ENCODE measurements around the gene HHAT. TPM values are rescaled to one million over a fixed set of nuclear protein-coding genes. Genes with fewer than 3 reads are reported as not detected.

HHAT gene
- total and polyA plus RNA-seq, 2 donors (not counting 3 experiments of a cell fraction or from before 2014, with no cell fraction given): 2.4 to 4.3 TPM

DNA sequence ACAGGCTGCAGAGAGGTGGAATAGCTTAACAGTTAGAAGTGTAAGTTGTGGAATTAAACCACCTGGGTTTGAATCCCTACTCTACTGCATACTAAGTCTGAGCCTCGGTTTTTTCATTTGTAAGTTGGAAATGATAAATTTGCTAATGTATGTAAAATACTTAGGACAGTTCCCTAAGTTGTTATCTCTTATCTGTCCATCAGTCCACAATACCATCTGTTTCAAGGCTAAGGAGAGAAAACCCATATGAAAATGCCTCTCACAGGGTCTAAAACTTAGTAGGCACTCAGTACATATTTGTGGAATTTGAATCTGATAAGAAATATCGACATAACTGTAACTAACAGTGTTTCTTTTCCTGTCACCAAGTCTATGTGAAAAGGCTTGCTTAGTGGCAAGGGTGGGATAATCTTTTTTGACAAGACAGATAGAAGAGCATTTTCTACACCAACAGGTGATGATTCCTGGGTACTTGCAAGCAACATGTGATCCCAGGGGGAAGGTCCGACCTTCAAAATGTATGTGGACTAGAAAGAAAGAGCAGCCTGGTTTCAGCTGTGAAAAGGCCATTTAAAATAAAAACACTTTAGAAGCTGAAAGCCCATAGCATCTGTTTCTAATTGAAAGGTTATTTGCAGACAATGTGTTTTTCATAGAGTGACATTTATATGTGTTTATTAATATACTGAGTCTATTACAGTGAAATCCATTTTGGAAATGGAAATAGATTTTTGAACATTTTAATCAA, 202.9 kb downstream of the HHAT start:
- dilution Hi-C loops (cut with MboI; ENCODE audit: extremely low pct_ligation_motif_present, low sequenced_read_pairs) (no loop called here), intact Hi-C loops (cut with micrococcal nuclease) (no loop called here)
- H3K36me3 ChIP-seq (ENCODE audit: control insufficient read depth in 2 of 2, extremely low read depth in 1 of 2, insufficient read depth in 2 of 2, low read length in 2 of 2): no peaks in the 10 kb centered on the region
- ChIA-PET CTCF (no interaction called here), POLR2A (no interaction called here)
- H3K27ac ChIP-seq (ENCODE audit: insufficient read depth, low read depth, low read length): no peak overlapping the region
- H3K9me1 ChIP-seq (replicated peaks; ENCODE audit: control insufficient read depth, extremely low read depth, insufficient read depth, low read length): no peaks in the 10 kb centered on the region
- no peak overlapping the region for H3K4me2 ChIP-seq (ENCODE audit: insufficient read depth, low read length)
- H3K4me3 ChIP-seq (replicated peaks in 1 of 3; ENCODE audit: insufficient read depth in 1 of 3, low read depth in 1 of 3, low read length in 3 of 3): no peak overlapping the region
- no peaks in the 10 kb centered on the region for H3K27me3 ChIP-seq (ENCODE audit: control insufficient read depth in 2 of 2, insufficient read depth in 2 of 2, low read length in 2 of 2)
- no peaks in the 10 kb centered on the region for H3K9me3 ChIP-seq (replicated peaks; ENCODE audit: control insufficient read depth, insufficient read depth, low read length)
- no peak for FAIRE-seq
- H3K4me1 ChIP-seq (ENCODE audit: control insufficient read depth, extremely low read depth, insufficient read depth, low read length): no peaks in the 10 kb centered on the region
- no TSS peak for BruUV-seq (replicated peaks)
- DNase-seq (ENCODE audit: low read depth, low spot score): no peak
- TF ChIP-seq POLR2AphosphoS5 (IDR thresholded peaks at IDR 0.05; ENCODE audit: insufficient read depth, low read depth, low read length) (no peak), MAX (IDR thresholded peaks at IDR 0.05; ENCODE audit: insufficient read depth, insufficient read length) (no peak), JUN (IDR thresholded peaks at IDR 0.05; ENCODE audit: borderline replicate concordance, insufficient read depth, insufficient read length, low read depth) (no peak), EZH2 (IDR thresholded peaks at IDR 0.05; ENCODE audit: borderline replicate concordance, low read depth, low read length, severe bottlenecking) (no peak), GATA2 (IDR thresholded peaks at IDR 0.05; ENCODE audit: insufficient read depth, insufficient read length, low read depth, low read length) (no peak), FOS (IDR thresholded peaks at IDR 0.05; ENCODE audit: borderline replicate concordance, insufficient read depth, low read length) (no peak), MYC (IDR thresholded peaks at IDR 0.05; ENCODE audit: low read depth, low read length) (no peak), POLR2A (IDR thresholded peaks at IDR 0.05; ENCODE audit: low read depth, low read length) (no peak)
- TF ChIP-seq, protein P1, sequence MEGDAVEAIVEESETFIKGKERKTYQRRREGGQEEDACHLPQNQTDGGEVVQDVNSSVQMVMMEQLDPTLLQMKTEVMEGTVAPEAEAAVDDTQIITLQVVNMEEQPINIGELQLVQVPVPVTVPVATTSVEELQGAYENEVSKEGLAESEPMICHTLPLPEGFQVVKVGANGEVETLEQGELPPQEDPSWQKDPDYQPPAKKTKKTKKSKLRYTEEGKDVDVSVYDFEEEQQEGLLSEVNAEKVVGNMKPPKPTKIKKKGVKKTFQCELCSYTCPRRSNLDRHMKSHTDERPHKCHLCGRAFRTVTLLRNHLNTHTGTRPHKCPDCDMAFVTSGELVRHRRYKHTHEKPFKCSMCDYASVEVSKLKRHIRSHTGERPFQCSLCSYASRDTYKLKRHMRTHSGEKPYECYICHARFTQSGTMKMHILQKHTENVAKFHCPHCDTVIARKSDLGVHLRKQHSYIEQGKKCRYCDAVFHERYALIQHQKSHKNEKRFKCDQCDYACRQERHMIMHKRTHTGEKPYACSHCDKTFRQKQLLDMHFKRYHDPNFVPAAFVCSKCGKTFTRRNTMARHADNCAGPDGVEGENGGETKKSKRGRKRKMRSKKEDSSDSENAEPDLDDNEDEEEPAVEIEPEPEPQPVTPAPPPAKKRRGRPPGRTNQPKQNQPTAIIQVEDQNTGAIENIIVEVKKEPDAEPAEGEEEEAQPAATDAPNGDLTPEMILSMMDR (IDR thresholded peaks at IDR 0.05; ENCODE audit: extremely low read depth in 1 of 2, insufficient read depth in 1 of 2, low read depth in 1 of 2, low read length in 2 of 2): no peak
- H2AFZ ChIP-seq (ENCODE audit: low read depth, low read length): no peak overlapping the region
- H4K20me1 ChIP-seq (replicated peaks; ENCODE audit: control insufficient read depth, extremely low read depth, insufficient read depth, low read length): no peaks in the 10 kb centered on the region
- no peaks in the 10 kb centered on the region for H3K79me2 ChIP-seq (ENCODE audit: control insufficient read depth, insufficient read depth, low read length)
- H3K9ac ChIP-seq (replicated peaks; ENCODE audit: extremely low read depth, insufficient read depth, low read length): no peak overlapping the region
